HUES64 (cell line): ENCODE measurements around the gene CUBN.

Source experiments
- H3K27ac ChIP-seq: 2 replicates; pipeline ENCODE4 v1.7.0; 2013; ENCODE audit warnings: low read depth, low read length, inconsistent platforms
- H3K27me3 ChIP-seq: 2 replicates; pipeline ENCODE4 v1.6.1; 2013; ENCODE audit warnings: mild to moderate bottlenecking, low read length; ENCODE audit not compliant: insufficient read depth
- H3K36me3 ChIP-seq: 2 replicates; pipeline ENCODE4 v1.6.1; 2013; ENCODE audit warnings: mild to moderate bottlenecking, low read length; ENCODE audit not compliant: insufficient read depth
- H3K4me1 ChIP-seq: 2 replicates; pipeline ENCODE4 v1.6.1; 2013; ENCODE audit warnings: mild to moderate bottlenecking, low read length, moderate library complexity; ENCODE audit not compliant: insufficient read depth
- H3K4me3 ChIP-seq: 2 replicates; pipeline ENCODE4 v1.5.1; 2013; ENCODE audit warnings: mild to moderate bottlenecking, low read length, moderate library complexity
- H3K9ac ChIP-seq: 2 replicates; pipeline ENCODE4 v1.6.1; 2013; ENCODE audit warnings: mild to moderate bottlenecking, low read depth, low read length
- H3K9me3 ChIP-seq: 2 replicates; pipeline ENCODE4 v1.6.1; 2013; ENCODE audit warnings: low read depth, low read length; ENCODE audit not compliant: insufficient read depth
- WGBS: fragments of 150-250, 120-280 bp; methylation state at CpG from one replicate; pipeline ENCODE4 v1.1.7; 2013; ENCODE audit warnings: missing lambda C conversion rate; 5-methylcytosine and 5-hydroxymethylcytosine counted together

Gene CUBN

DNA sequence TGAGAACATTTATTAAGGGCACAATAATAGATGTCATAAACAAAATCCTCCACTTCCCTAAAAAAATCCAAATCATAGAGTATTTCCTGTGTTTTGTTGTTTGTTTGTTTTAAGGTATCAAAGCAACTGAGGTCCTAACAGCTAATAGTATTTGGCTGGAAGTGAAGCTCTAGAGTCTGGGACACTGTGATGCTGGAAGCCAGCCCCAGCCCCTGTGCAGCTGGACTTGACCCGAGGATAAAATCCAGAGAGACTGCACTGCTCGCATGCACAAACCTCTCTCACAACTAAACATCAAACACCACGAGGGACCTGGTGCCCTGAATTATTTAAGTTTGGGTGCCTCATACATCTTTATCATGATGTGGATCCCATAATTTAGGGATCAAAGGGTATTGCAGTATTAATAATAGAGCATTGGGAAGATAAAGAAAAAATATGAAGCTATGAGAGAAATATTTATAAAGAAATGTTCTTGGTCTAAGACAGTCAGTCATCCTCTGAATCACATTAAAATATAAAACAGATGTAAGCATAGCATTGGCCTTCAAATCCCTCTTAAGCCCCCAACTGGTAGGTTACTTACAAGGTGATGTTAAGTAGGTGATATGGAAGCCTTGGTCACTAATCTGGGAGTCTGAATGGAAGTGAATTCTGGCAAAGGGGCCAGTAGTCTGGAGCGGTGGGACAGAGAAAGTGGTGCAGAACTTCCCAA lies 44.4 kb downstream of the CUBN start:
- H3K36me3 ChIP-seq = no peaks in the 10 kb centered on the region
- H3K9me3 ChIP-seq = no peaks in the 10 kb centered on the region
- no peak overlapping the region for H3K27ac ChIP-seq
- no peak overlapping the region for H3K9ac ChIP-seq
- 98% methylated on average over 4 of the region's 4 CpGs for WGBS
- peaks cover 4% of the 10 kb centered on the region; the same call in 1 of the 2 replicates for H3K4me1 ChIP-seq
- no peak overlapping the region for H3K4me3 ChIP-seq
- H3K27me3 ChIP-seq = no peaks in the 10 kb centered on the region

DNA sequence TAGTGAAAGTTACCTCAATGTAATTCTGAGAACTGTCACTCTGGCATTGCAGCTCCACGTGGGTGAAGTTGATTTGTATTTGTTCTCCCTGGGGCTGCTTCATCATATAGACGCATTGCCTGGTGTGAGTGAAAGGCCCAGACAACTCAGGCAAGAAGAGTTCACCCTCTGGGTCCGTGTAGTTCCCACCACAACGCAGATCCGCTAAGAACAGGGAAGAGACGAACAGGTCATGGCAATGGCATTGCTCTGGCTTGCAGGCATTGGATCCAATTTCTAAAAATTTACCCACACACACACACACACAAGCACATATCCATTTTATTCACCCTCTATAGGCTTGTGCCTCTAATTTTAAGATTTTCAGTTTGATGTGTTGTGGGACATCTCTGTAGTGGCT lies 45.4 kb downstream of the CUBN start:
- H3K36me3 ChIP-seq = no peaks in the 10 kb centered on the region
- no peak overlapping the region for H3K27ac ChIP-seq
- H3K9me3 ChIP-seq = no peaks in the 10 kb centered on the region
- H3K4me3 ChIP-seq = no peak overlapping the region
- no peak overlapping the region for H3K9ac ChIP-seq
- no peaks in the 10 kb centered on the region for H3K27me3 ChIP-seq
- peaks cover 4% of the 10 kb centered on the region; the same call in 1 of the 2 replicates for H3K4me1 ChIP-seq
- WGBS = 90% methylated on average over 6 of the region's 6 CpGs

DNA sequence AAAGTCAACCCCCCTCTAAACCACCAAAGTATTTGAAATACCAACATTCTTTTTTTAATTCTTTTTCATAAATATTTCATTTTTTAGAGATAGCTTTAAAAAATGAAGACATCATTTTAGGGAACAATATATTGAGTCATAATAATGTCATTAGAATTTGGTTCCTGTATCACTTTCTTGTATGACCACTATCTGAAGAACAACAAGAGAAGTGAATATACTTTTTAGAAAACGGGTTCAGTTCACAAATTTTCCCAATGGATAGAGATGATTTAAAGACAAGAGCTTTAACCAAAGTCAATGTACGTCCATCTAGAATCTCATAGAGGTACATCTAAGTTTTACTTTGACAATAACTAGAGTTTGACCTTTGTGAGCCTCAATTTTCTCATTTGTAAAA lies 48.2 kb downstream of the CUBN start:
- Histone ChIP-seq H3K27me3 (no peaks in the 10 kb centered on the region), H3K27ac (no peak overlapping the region), H3K9me3 (no peaks in the 10 kb centered on the region), H3K4me1 (peaks cover 10% of the 10 kb centered on the region), H3K9ac (no peak overlapping the region), H3K36me3 (no peaks in the 10 kb centered on the region), H3K4me3 (no peak overlapping the region)
- WGBS = 88% methylated on average over 2 of the region's 2 CpGs

DNA sequence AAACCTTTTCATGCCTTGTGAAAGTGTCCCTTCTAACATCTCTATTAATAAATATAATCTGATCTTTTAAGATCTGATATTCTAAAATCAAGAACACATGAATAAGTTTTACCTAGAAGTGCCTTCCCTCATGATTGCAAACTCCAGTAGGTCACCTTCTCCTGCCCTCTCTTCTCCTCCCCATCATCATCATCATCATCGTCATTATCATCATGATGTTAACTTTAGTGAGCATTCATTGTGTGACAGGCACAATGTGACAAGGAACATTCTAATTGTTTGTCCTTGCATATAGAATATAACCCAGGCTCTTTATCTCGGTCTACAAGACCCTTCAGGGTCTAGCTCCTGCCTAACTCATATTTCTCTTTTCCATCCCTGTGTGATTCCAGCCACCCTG lies 51.7 kb downstream of the CUBN start:
- Histone ChIP-seq H3K4me1 (peaks cover 11% of the 10 kb centered on the region), H3K9ac (no peak overlapping the region), H3K9me3 (no peaks in the 10 kb centered on the region), H3K36me3 (no peaks in the 10 kb centered on the region), H3K4me3 (no peak overlapping the region), H3K27ac (no peak overlapping the region), H3K27me3 (no peaks in the 10 kb centered on the region)
- WGBS = 99% methylated on average over 2 of the region's 2 CpGs

DNA sequence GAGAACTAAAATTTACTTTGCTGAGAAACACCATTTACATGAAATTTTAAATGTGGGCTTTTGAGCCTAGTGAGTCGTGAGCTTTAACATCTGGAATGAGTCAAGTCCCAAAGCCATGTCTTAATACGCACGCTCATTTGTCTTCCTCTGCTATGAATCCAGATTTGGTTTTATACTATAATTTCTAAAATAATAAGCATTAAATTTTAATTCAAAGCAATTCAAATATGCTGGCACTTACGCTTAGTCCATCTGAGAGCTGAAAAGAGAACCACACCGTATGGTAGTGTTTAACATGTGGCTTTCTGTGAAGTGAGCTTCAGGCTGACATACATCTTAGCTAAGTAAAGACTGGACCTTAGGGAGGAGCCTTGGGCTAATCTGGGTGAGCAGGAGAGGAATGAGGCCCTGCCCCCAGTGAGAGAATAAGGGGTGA lies 52.2 kb downstream of the CUBN start:
- no peak overlapping the region for H3K4me3 ChIP-seq
- no peaks in the 10 kb centered on the region for H3K9me3 ChIP-seq
- WGBS = 90% methylated on average over 5 of the region's 5 CpGs
- no peaks in the 10 kb centered on the region for H3K27me3 ChIP-seq
- H3K9ac ChIP-seq = no peak overlapping the region
- H3K4me1 ChIP-seq = peaks cover 11% of the 10 kb centered on the region
- H3K36me3 ChIP-seq = no peaks in the 10 kb centered on the region
- no peak overlapping the region for H3K27ac ChIP-seq

DNA sequence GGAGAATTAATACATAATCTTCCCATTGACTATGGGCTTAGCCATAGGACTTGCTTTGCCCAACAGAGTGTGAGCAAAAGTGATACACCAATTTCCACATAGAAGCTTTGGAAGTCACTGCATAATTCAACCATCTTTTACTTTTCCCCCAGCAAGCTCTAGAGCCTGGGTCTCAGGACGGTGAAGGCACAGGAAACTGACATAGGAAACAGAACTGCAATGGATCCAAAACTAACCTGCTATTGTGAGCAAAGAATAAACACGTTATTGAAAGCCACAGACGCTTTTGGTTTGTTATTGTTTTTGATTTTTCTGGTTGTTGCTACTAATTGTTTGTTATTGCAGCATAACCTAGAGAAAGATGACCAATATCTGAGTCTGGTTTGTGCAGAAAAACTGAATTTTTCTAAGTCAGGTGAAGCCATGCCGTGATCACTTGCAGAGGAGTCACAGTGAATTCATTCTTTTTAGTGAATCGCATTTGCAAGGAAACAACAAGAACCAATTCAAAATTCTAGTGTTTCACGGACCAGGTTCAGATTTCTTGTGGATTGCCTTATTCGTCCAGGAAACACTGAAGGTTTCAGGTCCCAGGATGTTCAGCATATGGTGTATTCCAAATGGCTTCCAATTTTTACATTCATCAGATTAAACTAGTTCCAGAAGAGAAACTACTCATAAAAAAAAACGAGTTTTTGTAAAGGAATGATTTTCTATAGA lies 52.8 kb downstream of the CUBN start:
- no peak overlapping the region for H3K9ac ChIP-seq
- no peaks in the 10 kb centered on the region for H3K36me3 ChIP-seq
- peaks cover 11% of the 10 kb centered on the region for H3K4me1 ChIP-seq
- no peak overlapping the region for H3K4me3 ChIP-seq
- WGBS = 80% methylated on average over 8 of the region's 8 CpGs
- H3K9me3 ChIP-seq = no peaks in the 10 kb centered on the region
- no peaks in the 10 kb centered on the region for H3K27me3 ChIP-seq
- H3K27ac ChIP-seq = no peak overlapping the region

DNA sequence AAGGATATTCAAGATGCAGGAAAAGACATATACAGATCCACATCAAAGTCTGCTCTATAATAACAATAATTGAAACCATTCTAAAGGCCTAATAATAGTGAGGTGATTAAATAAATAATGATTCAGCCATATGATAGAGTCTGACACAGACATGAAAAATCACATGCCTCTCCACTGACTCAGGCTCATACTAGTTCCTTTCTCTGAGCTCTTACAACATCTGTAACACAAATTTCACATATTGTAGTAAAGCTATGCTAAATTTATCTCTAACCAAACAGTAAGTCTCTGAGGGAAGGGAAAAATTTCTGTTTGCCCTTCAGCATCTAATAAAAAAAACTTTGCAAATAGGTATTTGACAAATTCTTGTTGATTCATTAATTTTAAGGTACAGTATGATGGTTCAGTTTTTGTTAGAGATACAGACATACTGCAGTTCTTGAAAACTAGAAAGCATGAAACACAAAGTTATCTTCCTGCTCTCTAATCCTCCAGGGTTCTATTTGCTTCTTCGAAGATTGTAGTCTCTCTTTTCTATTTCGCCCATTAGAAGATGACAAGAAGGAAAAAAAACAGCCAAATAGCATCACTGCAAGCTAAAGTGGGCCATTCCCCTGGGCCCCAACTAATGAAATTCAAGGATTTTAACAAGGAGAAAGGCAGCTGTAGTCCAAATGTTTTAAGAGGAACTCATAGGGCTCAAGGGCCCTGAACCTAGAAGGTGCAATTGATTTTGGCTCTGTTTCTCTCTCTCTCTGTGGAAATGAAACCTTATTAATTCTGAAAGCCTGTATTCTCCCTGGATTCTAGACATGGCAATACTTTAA lies 53.9 kb downstream of the CUBN start:
- no peaks in the 10 kb centered on the region for H3K9me3 ChIP-seq
- no peaks in the 10 kb centered on the region for H3K36me3 ChIP-seq
- H3K27me3 ChIP-seq = no peaks in the 10 kb centered on the region
- WGBS = 93% methylated on average over 2 of the region's 2 CpGs
- no peak overlapping the region for H3K4me3 ChIP-seq
- H3K27ac ChIP-seq = no peak overlapping the region
- no peak overlapping the region for H3K9ac ChIP-seq
- H3K4me1 ChIP-seq = peaks cover 8% of the 10 kb centered on the region

DNA sequence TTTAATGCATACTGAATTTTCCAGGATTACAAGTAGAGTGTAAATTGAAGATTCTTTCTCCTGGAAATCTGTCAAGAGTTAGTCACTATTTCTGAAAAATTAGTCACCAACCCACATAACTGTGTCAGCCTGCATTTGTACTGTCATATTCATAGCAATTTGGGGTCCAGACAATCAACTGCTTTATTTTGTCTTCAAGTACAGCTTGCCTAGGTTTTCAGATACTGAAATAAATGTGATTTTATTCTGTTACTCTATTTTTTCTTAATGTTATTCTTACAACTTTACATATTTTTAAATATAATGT lies 55.1 kb downstream of the CUBN start:
- no peaks in the 10 kb centered on the region for H3K27me3 ChIP-seq
- H3K36me3 ChIP-seq = no peaks in the 10 kb centered on the region
- no peak overlapping the region for H3K27ac ChIP-seq
- peaks cover 8% of the 10 kb centered on the region; the same call in 1 of the 2 replicates for H3K4me1 ChIP-seq
- no peaks in the 10 kb centered on the region for H3K9me3 ChIP-seq
- no peak overlapping the region for H3K4me3 ChIP-seq
- H3K9ac ChIP-seq = no peak overlapping the region

DNA sequence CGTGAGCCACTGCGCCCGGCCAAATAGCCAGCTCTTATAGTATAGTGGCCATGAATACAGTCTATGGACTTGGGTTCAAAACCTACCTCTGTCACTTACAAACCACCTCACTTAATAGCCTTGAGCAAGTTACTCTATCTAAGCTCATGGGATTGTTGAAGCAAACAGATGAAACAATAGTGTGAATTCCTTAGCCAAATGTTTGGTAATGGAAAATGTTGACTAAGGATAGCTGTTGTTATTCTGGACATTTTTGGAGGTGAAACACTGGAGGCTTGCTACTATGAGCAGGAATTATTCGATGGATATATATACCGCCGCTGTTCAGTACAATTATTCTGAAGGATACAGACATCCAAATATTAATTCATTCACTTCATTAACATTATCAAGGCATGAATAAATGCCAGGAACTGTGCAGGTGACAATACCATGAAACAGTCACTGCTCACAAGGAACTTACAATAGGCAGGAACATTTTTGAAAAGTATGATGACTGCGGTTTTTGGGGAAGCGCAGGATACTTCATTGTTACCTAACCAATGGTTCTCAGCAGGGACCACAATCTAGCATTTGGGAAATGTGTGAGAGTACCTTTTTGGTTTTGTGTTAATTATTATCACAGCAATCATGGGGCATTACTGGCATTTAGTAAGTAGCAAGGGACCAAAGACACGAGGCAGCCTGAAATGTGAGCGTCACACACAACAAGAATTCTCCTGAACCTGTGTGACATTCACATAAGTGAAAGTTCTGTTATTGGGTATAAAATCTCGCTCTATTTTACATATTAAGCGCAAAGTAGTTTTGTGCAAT lies 55.7 kb downstream of the CUBN start:
- H3K27ac ChIP-seq = no peak overlapping the region
- 97% methylated on average over 12 of the region's 12 CpGs for WGBS

DNA sequence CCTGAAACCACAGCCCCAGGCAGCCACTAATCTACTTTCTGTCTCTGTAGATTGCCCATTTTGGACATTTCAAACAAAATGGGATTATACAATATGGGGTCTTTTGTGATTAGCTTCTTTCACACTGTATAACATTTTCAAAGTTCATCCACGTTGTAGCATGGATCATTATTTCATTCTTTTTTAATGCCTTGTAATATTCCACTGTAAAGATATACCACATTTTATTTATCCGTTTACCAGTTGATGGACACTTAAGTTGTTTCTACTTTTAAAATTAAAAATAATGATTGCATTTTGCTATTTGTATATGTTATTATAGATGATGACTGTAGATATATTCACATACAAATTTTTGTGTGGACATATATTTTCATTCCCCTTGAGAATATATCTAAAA lies 60.7 kb downstream of the CUBN start:
- WGBS = 100% methylated on average over 1 of the region's 2 CpGs

More for the DNA sequence above, 55.7 kb downstream of the CUBN start:
- no peaks in the 10 kb centered on the region for H3K27me3 ChIP-seq
- H3K4me3 ChIP-seq = no peak overlapping the region
- H3K9me3 ChIP-seq = 0 out of 2 replicates have a peak, but pooled peaks cover 4% of the 10 kb centered on the region
- H3K9ac ChIP-seq = no peak overlapping the region
- H3K4me1 ChIP-seq = peaks cover 8% of the 10 kb centered on the region; the same call in 1 of the 2 replicates
- H3K36me3 ChIP-seq = no peaks in the 10 kb centered on the region

More for the DNA sequence above, 60.7 kb downstream of the CUBN start:
- Histone ChIP-seq H3K9me3 (0 out of 2 replicates have a peak, but pooled peaks cover 4% of the 10 kb centered on the region), H3K27me3 (no peaks in the 10 kb centered on the region), H3K36me3 (no peaks in the 10 kb centered on the region), H3K9ac (no peak overlapping the region), H3K4me3 (no peak overlapping the region), H3K27ac (no peak overlapping the region), H3K4me1 (peaks cover 4% of the 10 kb centered on the region; the same call in 1 of the 2 replicates)
